ENCODE results near the gene ITGAV.

Gene ITGAV

GRCh38 chr2:186588421-186588820 is 1.4 kb upstream of the ITGAV start:
- in situ Hi-C loops (cut with HindIII; ENCODE audit: low sequenced_read_pairs) = no loop called here
- no peak for DNase-seq (ENCODE audit: low read depth)
- H3K4me3 ChIP-seq (ENCODE audit: low read depth, low read length) = no peak overlapping the region
- TF ChIP-seq CTCF (IDR thresholded peaks at IDR 0.05; ENCODE audit: low read depth, low read length, missing control alignments) = no peak

- H3K4me3 ChIP-seq (ENCODE audit: low read depth, low read length) = peak overlapping the region; percentile 99
- no peak for DNase-seq (ENCODE audit: low read depth)
- no peak for TF ChIP-seq CTCF (IDR thresholded peaks at IDR 0.05; ENCODE audit: low read depth, low read length, missing control alignments)
- in situ Hi-C loops (cut with HindIII; ENCODE audit: low sequenced_read_pairs) = no loop called here
These were observed 780 bp upstream of the ITGAV start for GRCh38 chr2:186588940-186589611.

- TF ChIP-seq CTCF (IDR thresholded peaks at IDR 0.05; ENCODE audit: low read depth, low read length, missing control alignments) = no peak
- no peak for DNase-seq (ENCODE audit: low read depth)
- in situ Hi-C loops (cut with HindIII; ENCODE audit: low sequenced_read_pairs) = loop anchor here (5.0 kb wide), 1 partner anchor 57 kb away; no protein-coding TSS in a partner anchor
- H3K4me3 ChIP-seq (ENCODE audit: low read depth, low read length) = peak overlapping the region; percentile 99
These were observed 498 bp downstream of the ITGAV start for GRCh38 chr2:186590350-186590758.

- DNase-seq (ENCODE audit: low read depth) = no peak
- TF ChIP-seq CTCF (IDR thresholded peaks at IDR 0.05; ENCODE audit: low read depth, low read length, missing control alignments) = no peak
- in situ Hi-C loops (cut with HindIII; ENCODE audit: low sequenced_read_pairs) = loop anchor here (5.0 kb wide), 1 partner anchor 56 kb away; no protein-coding TSS in a partner anchor
- peak overlapping the region; percentile 99 for H3K4me3 ChIP-seq (ENCODE audit: low read depth, low read length)
These were observed 1.1 kb downstream of the ITGAV start for GRCh38 chr2:186590759-186591505.

GRCh38 chr2:186591506-186591890 is 1.6 kb downstream of the ITGAV start:
- no peak for DNase-seq (ENCODE audit: low read depth)
- no peak for TF ChIP-seq CTCF (IDR thresholded peaks at IDR 0.05; ENCODE audit: low read depth, low read length, missing control alignments)
- H3K4me3 ChIP-seq (ENCODE audit: low read depth, low read length) = peak overlapping the region; percentile 99
- in situ Hi-C loops (cut with HindIII; ENCODE audit: low sequenced_read_pairs) = loop anchor here (5.0 kb wide), 1 partner anchor 56 kb away; no protein-coding TSS in a partner anchor

- TF ChIP-seq CTCF (IDR thresholded peaks at IDR 0.05; ENCODE audit: low read depth, low read length, missing control alignments) = no peak
- in situ Hi-C loops (cut with HindIII; ENCODE audit: low sequenced_read_pairs) = loop anchor here (5.0 kb wide), 1 partner anchor 55 kb away; no protein-coding TSS in a partner anchor
- no peak for DNase-seq (ENCODE audit: low read depth)
- peak overlapping the region; percentile 99 for H3K4me3 ChIP-seq (ENCODE audit: low read depth, low read length)
These were observed 2.5 kb downstream of the ITGAV start for GRCh38 chr2:186592137-186592875.

Data from astrocyte of the cerebellum (primary cell).